GM18508 (cell line): Measurements from ENCODE around the gene MAPK1.
"Not testable (repeated sequence)": the region's sequence is repeated elsewhere in the genome, so short reads cannot be mapped to it uniquely, and the experiment has no call there.

Source experiments
- ATAC-seq: cut with Tn5 transposase; IDR thresholded peaks from one replicate; pipeline ENCODE4 v1.9.1; 2021; ENCODE audit warnings: moderate number of reproducible peaks; ENCODE audit not compliant: insufficient read depth, unreplicated experiment

Gene MAPK1

GRCh38 chr22:21734540-21735199, 132.8 kb downstream of the MAPK1 start:
- ATAC-seq = no peak

DNA sequence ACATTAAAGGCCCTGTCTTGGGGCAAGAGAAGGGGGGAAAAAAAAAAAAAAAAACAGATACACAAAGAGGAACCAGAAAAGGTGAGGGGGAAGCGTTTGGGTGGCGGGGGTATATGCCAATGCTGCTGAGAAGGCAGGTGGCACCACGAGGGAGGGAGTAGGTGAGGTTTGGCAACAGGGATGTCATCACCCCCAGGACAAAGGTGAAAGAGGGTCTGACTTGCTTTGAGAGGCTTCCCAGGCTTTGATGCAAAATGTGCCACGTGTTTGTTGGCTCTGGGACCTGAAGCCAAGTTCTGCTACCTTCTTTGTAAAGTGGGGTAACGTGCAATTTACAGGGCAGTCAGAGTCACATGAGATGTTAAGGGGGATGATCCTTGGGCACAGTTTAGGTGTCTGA, 135.9 kb downstream of the MAPK1 start:
- ATAC-seq = no peak

DNA sequence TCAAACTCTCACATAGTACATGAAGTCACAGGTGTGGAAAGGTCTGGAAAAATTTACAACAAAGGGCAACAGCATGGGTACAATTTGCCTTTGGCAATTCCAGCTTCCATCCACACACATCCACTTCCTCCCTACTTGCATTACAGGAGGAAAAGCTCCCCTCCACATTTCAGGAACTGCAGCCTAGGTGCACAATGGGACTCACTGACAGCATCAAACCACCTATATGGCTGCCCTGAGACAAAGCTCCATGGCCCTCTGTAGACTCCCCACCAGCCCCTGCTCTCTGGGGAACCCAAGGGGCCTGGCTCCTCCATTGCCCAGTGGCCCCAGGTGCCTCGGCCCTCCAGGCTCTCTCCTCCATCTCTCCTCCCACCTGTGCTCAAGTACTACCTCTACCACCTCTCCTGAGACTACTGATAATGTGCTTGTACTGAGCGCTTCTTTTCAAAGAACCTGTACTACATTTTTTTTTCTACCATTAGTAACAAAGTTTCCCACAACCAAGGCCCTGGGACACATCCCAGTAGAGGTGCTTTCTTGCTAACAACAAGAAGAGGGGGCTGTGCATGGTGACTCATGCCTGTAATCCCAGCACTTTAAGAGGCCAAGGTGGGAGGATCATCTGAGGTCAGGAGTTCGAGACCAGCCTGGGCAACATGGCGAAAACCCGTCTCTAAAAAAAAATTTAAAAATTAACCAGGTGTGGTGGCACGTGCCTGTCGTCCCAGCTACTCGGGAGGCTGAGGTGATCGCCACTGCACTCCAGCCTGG, 136.7 kb downstream of the MAPK1 start:
- no peak for ATAC-seq

DNA sequence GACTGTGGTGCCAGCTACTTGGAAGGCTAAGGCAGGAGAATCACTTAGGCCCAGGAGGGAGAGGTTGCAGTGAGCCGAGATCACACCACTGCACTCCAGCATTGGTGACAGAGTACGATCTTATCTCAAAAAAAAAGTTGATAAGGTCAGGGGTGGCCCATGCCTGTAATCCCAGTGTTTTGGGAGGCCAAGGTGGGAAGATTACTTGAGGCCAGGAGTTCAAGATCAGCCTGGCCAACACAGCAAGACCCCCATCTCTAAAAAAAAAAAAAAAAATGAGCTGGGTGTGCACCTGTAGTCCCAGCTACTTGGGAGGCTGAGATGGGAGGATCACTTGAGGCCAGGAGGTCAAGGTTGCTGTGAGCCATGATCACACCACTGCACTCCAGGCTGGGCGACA, 138.3 kb downstream of the MAPK1 start:
- ATAC-seq = not testable (repeated sequence)

- ATAC-seq = no peak
These were observed 139.2 kb downstream of the MAPK1 start for GRCh38 chr22:21728270-21728669.

DNA sequence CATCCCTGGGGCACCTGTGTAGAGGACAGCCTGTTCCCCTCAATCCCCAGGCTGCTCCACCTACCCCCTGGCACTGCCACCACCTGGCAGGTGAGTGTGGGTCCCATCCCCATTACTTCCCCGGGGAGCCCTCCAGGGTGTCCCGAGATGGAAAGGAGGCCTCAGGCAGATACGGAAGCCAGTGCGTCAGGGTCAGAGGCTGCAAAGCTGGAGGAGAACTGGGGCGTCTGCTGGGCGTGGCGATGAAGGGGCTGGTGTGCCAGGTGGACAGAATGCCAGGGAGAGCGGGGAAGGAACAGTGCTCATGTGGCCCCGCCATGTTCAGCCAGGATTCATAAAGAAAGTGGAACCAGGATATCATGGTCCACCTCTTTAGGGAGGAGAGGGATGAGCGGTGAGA, 139.7 kb downstream of the MAPK1 start:
- ATAC-seq = no peak

DNA sequence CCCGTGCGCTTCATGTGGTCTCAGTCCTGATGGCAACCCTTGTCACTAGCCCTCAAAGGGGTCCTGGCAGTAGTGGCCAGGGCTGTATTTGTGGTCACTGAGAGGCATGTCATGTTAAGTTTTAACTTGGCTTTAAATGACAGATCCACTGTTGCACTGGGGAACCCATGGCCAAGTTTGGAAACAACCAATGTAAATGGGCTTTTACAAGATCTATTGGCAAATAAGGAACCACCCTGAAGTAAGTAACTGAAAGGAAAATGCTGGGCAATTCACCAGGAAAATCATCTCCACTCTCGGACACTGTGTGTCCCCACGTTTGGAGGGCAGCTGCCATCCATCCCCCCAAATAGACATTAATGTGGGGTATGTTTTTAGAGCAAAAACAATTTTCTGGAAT, 140.3 kb downstream of the MAPK1 start:
- ATAC-seq = no peak

DNA sequence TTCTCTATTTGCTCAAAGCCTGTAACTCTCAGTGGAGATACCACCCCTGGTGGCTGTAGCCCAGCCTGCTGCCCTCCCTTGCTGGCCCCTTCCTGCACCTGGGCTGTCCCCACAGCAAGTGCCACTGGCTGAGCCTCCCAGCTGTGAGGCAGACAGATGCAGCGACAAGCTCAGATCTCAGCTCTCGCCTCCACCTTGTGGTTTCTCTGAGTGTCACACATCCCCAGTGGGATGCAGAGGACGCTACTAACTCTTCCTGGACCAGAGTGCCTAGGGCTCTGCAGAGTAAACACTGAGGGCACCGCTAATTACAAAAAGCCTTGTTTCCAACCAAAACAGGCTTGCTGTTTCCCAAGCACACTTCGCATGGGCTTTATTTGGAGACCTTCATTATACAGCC, 140.8 kb downstream of the MAPK1 start:
- ATAC-seq = no peak

GRCh38 chr22:21725956-21726649, 141.3 kb downstream of the MAPK1 start:
- ATAC-seq = no peak

DNA sequence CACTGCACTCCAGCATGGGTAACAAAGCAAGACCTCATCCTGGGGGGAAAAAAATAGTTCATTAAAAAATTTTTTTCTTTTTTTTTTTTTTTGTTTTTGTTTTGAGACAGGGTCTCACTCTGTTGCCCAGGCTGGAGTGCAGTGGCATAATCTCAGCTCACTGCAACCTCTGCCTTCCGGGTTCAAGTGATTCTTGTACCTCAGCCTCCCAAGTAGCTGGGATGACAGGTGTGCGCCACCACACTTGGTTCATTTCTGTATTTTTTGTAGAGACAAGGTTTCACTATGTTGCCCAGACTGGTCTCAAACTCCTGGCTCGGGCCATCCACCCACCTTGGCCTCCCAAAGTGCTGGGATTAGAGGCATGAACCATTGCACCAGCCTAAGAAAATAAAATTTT, 142.9 kb downstream of the MAPK1 start:
- ATAC-seq = not testable (repeated sequence)

GRCh38 chr22:21721195-21721852, 146.1 kb downstream of the MAPK1 start:
- not testable (repeated sequence) for ATAC-seq

DNA sequence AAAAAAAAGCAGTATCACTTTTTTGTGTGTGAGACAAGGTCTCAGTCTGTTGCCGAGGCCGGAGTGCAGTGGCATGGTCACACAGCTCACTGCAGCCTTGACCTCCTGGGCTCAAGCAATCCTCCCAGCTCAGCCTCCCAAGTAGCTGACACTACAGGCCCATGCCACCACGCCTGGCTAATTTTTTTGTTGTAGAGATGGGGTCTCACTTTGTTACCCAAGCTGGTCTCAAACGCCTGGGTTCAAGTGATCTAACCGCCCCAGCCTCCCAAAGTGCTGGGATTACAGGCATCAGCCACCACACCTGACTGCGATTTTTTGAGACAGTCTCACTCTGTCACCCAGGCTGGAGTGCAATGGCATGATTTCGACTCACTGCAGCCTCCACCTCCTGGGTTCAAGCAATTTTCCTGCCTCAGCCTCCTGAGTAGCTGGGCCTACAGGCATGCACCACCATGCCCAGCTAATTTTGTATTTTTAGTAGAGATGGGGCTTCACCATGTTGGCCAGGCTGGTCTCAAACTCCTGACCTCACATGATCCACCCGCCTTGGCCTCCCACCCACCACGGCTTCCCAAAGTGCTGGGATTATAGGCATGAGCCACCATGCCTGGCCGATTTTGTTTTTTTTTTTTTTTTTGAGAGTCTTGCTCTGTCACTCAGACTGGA, 147.1 kb downstream of the MAPK1 start:
- ATAC-seq = not testable (repeated sequence)

GRCh38 chr22:21719024-21719423, 148.4 kb downstream of the MAPK1 start:
- no peak for ATAC-seq

- no peak for ATAC-seq
These were observed 148.9 kb downstream of the MAPK1 start for GRCh38 chr22:21718499-21718898.

DNA sequence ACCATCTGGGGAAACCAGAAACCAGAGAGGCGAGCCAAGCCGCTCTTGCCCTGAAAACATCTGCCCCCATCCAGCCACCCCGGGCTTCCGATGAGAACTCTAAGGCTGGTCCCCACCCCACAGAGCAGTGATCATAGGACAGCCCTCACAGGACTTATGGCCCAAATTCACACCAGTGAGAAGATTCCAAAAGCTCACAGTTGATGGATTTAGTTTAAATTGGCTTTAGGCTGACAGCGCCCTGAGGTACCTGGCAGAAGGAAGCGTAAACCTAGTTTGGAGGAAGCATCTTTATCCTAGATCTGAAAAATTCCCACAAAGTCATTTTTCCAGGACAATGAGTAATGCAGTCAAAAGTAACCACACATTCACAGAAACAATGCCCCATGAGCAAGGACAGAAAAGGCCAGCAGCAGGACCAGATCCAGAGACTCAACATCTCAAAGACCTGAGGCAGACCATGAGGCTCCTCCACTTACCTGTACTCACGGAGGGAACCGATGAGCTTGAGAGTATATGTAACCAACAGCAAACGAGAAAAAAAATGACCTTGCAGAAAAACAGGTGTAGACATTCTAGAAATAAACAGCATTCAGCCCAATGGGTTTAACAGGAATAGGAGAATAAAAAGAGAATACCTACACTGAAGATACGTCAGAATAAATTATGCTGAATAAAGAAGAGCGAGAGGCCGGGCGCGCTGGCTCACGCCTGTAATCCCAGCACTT, 150.9 kb downstream of the MAPK1 start:
- ATAC-seq = not testable (repeated sequence)

GRCh38 chr22:21714786-21715185, 152.7 kb downstream of the MAPK1 start:
- no peak for ATAC-seq

GRCh38 chr22:21714059-21714770, 153.2 kb downstream of the MAPK1 start:
- no peak for ATAC-seq

DNA sequence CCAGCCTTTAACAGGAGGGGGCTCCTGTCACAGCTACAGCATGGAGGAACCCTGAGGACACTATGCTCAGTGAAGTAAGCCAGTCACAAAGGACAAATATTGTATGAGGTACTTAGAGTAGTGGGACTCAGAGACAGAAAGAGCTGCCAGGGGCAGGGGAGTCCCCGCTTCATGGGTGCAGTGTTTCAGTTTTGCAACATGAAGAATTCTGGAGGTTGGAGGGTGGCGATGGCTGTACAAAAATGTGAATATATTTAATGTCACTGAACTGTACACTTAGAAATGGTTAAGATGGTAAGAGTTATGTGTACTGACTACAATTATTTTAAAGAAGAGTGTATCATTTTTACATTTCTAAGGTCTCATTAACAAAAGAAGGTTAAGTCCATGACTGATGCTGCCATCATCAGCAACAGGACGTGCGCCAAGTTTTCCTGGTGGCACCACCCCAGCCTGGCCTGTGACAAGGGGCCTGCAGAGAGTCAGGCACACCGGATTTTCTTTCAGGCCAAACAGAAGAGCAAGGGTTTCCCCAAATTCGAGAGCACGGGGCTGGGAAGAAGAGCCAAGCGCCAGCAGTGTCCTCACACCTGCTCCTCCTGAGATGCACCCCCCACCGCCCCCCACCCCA, 153.9 kb downstream of the MAPK1 start:
- ATAC-seq = no peak
